ENCODE measurements around the gene ANXA9.

ANXA9 gene

GRCh38 chr1:151008244-151009205 is 26.4 kb downstream of the ANXA9 start, which contains the start of gene PRUNE1:
Gene PRUNE1 (plus strand): TSS chr1:151008449. CDS start chr1:151008633, 184 bp downstream.
- no peak for TF ChIP-seq CTCF (IDR thresholded peaks at IDR 0.05; ENCODE audit: insufficient read depth, low read depth, low read length, missing control alignments)
- DNase-seq (ENCODE audit: low read depth) = peak; percentile 96
- H3K4me3 ChIP-seq (ENCODE audit: low read length) = peak within 1 kb of the TSS; percentile 95

- DNase-seq (ENCODE audit: low read depth) = peak; percentile 16
- no peak for TF ChIP-seq CTCF (IDR thresholded peaks at IDR 0.05; ENCODE audit: insufficient read depth, low read depth, low read length, missing control alignments)
Observed at GRCh38 chr1:151009206-151009587, 27.1 kb downstream of the ANXA9 start.

GRCh38 chr1:151009674-151010345 is 27.7 kb downstream of the ANXA9 start:
- DNase-seq (ENCODE audit: low read depth) = no peak
- H3K4me3 ChIP-seq (ENCODE audit: low read length) = peak overlapping the region; percentile 95

More at GRCh38 chr1:151009206-151009587, 27.1 kb downstream of the ANXA9 start:
- peak overlapping the region; percentile 95 for H3K4me3 ChIP-seq (ENCODE audit: low read length)

GRCh38 chr1:151010346-151010726 is 28.2 kb downstream of the ANXA9 start:
- no peak for TF ChIP-seq CTCF (IDR thresholded peaks at IDR 0.05; ENCODE audit: insufficient read depth, low read depth, low read length, missing control alignments)
- H3K4me3 ChIP-seq (ENCODE audit: low read length) = no peak overlapping the region
- DNase-seq (ENCODE audit: low read depth) = no peak

More at GRCh38 chr1:151009674-151010345, 27.7 kb downstream of the ANXA9 start:
- TF ChIP-seq CTCF (IDR thresholded peaks at IDR 0.05; ENCODE audit: insufficient read depth, low read depth, low read length, missing control alignments) = no peak

- no peak for DNase-seq (ENCODE audit: low read depth)
- TF ChIP-seq CTCF (IDR thresholded peaks at IDR 0.05; ENCODE audit: insufficient read depth, low read depth, low read length, missing control alignments) = no peak
- no peak overlapping the region for H3K4me3 ChIP-seq (ENCODE audit: low read length)
Observed at GRCh38 chr1:151011154-151011850, 29.2 kb downstream of the ANXA9 start.

DNA sequence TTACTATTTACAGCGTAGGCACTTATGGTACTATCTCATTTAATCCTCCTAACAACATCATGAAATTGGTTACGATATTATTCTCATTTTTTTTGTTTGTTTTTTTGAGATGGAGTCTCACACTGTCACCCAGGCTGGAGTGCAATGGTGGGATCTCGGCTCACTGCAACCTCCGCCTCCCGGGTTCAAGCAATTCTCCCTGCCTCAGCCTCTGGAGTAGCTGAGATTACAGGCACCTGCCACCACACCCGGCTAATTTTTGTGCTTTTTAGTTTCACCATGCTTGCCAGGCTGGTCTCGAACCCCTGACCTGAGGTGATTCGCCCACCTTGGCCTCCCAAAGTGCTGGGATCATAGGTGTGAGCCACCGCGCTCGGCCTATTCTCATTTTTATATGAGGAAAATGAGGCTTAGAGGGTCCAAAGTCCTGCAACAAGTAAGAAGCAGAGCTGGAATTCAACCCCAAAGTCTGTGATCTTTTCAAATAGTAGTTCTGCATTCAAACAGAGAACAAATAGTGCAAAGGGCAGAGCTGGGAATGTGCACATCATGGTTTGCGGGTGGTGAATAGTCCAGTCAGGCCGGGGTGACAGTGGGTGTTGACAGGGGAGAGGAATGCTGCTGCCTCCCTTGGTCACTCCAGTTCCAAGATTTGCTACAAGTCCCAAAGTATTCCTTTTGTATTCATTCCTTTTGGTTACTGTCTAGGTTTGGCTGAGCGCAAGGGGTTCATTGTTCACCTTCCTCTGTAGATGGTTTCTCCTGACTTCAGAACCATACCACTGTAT is 30.8 kb downstream of the ANXA9 start:
- no peak for TF ChIP-seq CTCF (IDR thresholded peaks at IDR 0.05; ENCODE audit: insufficient read depth, low read depth, low read length, missing control alignments)
- no peak for DNase-seq (ENCODE audit: low read depth)
- no peak overlapping the region for H3K4me3 ChIP-seq (ENCODE audit: low read length)

Measured in epithelial cell of esophagus (primary cell).